ENCODE measurements around the gene PLSCR3.

PLSCR3 gene

DNA sequence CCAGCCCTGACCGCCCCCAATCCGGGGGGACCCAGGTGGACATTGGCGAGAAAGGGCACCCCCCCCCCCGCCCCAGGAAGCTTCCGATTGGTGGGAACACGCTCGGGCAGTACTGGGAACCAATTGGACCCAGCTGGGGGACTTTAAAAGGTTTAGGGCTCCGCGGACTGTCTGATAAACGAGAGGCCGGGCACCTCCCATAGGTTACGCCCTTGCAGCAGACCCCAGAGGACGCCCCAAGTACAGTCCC, 9.3 kb upstream of the PLSCR3 start:
- ATAC-seq, result peak; percentile 67

GRCh38 chr17:7403043-7403726, 8.9 kb upstream of the PLSCR3 start:
- ATAC-seq, result peak; percentile 4
- TF ChIP-seq ZFP3 (CRISPR knock-in tag; IDR thresholded peaks at IDR 0.05) (no peak), SNAI2 (CRISPR knock-in tag; IDR thresholded peaks at IDR 0.05) (no peak), ZNF8 (CRISPR knock-in tag; IDR thresholded peaks at IDR 0.05) (no peak), CSDC2 (CRISPR knock-in tag; IDR thresholded peaks at IDR 0.05) (no peak), ZC3H10 (CRISPR knock-in tag; IDR thresholded peaks at IDR 0.05) (no peak), OSR1 (CRISPR knock-in tag; IDR thresholded peaks at IDR 0.05) (no peak), ZFP30 (CRISPR knock-in tag; IDR thresholded peaks at IDR 0.05) (no peak), ZNF565 (CRISPR knock-in tag; conservative IDR thresholded peaks at IDR 0.05; ENCODE audit: low read depth) (no peak), ARNTL (CRISPR knock-in tag; IDR thresholded peaks at IDR 0.05; ENCODE audit: borderline replicate concordance, low read depth) (no peak), ESRRG (CRISPR knock-in tag; IDR thresholded peaks at IDR 0.05) (no peak), GLIS3 (CRISPR knock-in tag; IDR thresholded peaks at IDR 0.05) (no peak), ISL1 (CRISPR knock-in tag; IDR thresholded peaks at IDR 0.05) (no peak), TOX (CRISPR knock-in tag; IDR thresholded peaks at IDR 0.05; ENCODE audit: borderline replicate concordance) (no peak), TCF4 (CRISPR knock-in tag; IDR thresholded peaks at IDR 0.05; ENCODE audit: borderline replicate concordance) (no peak), PPARA (CRISPR knock-in tag; IDR thresholded peaks at IDR 0.05; ENCODE audit: borderline replicate concordance) (no peak)
- TF ChIP-seq, protein P1, sequence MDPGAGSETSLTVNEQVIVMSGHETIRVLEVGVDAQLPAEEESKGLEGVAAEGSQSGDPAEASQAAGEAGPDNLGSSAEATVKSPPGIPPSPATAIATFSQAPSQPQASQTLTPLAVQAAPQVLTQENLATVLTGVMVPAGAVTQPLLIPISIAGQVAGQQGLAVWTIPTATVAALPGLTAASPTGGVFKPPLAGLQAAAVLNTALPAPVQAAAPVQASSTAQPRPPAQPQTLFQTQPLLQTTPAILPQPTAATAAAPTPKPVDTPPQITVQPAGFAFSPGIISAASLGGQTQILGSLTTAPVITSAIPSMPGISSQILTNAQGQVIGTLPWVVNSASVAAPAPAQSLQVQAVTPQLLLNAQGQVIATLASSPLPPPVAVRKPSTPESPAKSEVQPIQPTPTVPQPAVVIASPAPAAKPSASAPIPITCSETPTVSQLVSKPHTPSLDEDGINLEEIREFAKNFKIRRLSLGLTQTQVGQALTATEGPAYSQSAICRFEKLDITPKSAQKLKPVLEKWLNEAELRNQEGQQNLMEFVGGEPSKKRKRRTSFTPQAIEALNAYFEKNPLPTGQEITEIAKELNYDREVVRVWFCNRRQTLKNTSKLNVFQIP (CRISPR knock-in tag; IDR thresholded peaks at IDR 0.05; ENCODE audit: borderline replicate concordance, low read depth), result no peak
- TF ChIP-seq, protein P2, sequence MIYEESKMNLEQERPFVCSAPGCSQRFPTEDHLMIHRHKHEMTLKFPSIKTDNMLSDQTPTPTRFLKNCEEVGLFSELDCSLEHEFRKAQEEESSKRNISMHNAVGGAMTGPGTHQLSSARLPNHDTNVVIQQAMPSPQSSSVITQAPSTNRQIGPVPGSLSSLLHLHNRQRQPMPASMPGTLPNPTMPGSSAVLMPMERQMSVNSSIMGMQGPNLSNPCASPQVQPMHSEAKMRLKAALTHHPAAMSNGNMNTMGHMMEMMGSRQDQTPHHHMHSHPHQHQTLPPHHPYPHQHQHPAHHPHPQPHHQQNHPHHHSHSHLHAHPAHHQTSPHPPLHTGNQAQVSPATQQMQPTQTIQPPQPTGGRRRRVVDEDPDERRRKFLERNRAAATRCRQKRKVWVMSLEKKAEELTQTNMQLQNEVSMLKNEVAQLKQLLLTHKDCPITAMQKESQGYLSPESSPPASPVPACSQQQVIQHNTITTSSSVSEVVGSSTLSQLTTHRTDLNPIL (CRISPR knock-in tag; IDR thresholded peaks at IDR 0.05; ENCODE audit: low read depth), result no peak
- TF ChIP-seq, protein P3, sequence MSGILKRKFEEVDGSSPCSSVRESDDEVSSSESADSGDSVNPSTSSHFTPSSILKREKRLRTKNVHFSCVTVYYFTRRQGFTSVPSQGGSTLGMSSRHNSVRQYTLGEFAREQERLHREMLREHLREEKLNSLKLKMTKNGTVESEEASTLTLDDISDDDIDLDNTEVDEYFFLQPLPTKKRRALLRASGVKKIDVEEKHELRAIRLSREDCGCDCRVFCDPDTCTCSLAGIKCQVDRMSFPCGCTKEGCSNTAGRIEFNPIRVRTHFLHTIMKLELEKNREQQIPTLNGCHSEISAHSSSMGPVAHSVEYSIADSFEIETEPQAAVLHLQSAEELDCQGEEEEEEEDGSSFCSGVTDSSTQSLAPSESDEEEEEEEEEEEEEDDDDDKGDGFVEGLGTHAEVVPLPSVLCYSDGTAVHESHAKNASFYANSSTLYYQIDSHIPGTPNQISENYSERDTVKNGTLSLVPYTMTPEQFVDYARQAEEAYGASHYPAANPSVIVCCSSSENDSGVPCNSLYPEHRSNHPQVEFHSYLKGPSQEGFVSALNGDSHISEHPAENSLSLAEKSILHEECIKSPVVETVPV (CRISPR knock-in tag; IDR thresholded peaks at IDR 0.05), result no peak
- TF ChIP-seq, protein P4, sequence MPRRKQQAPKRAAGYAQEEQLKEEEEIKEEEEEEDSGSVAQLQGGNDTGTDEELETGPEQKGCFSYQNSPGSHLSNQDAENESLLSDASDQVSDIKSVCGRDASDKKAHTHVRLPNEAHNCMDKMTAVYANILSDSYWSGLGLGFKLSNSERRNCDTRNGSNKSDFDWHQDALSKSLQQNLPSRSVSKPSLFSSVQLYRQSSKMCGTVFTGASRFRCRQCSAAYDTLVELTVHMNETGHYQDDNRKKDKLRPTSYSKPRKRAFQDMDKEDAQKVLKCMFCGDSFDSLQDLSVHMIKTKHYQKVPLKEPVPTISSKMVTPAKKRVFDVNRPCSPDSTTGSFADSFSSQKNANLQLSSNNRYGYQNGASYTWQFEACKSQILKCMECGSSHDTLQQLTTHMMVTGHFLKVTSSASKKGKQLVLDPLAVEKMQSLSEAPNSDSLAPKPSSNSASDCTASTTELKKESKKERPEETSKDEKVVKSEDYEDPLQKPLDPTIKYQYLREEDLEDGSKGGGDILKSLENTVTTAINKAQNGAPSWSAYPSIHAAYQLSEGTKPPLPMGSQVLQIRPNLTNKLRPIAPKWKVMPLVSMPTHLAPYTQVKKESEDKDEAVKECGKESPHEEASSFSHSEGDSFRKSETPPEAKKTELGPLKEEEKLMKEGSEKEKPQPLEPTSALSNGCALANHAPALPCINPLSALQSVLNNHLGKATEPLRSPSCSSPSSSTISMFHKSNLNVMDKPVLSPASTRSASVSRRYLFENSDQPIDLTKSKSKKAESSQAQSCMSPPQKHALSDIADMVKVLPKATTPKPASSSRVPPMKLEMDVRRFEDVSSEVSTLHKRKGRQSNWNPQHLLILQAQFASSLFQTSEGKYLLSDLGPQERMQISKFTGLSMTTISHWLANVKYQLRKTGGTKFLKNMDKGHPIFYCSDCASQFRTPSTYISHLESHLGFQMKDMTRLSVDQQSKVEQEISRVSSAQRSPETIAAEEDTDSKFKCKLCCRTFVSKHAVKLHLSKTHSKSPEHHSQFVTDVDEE (CRISPR knock-in tag; IDR thresholded peaks at IDR 0.05), result no peak

More for the DNA sequence above, 9.3 kb upstream of the PLSCR3 start:
- no peak for TF ChIP-seq GLIS3 (CRISPR knock-in tag; IDR thresholded peaks at IDR 0.05)
- no peak for TF ChIP-seq SNAI2 (CRISPR knock-in tag; IDR thresholded peaks at IDR 0.05)
- no peak for TF ChIP-seq RARB (CRISPR knock-in tag; IDR thresholded peaks at IDR 0.05)
- TF ChIP-seq ESRRG (CRISPR knock-in tag; IDR thresholded peaks at IDR 0.05), result no peak
- TF ChIP-seq, protein P2 (CRISPR knock-in tag; IDR thresholded peaks at IDR 0.05; ENCODE audit: low read depth), result no peak
- no peak for TF ChIP-seq ARNTL (CRISPR knock-in tag; IDR thresholded peaks at IDR 0.05; ENCODE audit: borderline replicate concordance, low read depth)
- TF ChIP-seq BACH2 (CRISPR knock-in tag; IDR thresholded peaks at IDR 0.05; ENCODE audit: borderline replicate concordance), result no peak
- TF ChIP-seq ZFP3 (CRISPR knock-in tag; IDR thresholded peaks at IDR 0.05), result no peak

DNA sequence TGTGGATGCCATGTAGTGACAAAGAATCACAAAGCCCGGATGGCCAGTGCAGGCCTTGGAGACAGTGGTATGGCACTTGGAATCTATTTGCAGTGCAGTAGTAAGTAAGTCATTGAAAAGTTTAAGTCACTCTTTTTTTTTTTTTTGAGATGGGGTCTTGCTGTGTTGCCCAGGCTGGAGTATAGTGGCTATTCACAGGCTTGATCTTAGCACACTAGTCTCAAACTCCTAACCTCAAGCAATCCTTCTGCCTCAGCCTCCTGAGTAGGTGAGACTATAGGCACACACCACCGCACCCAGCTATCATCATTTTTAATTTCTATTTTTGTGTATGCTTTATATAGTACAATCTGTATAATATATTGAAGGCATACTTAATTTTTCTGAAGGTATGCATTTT, 4.3 kb upstream of the PLSCR3 start:
- ATAC-seq, result no peak
- TF ChIP-seq PPARA (CRISPR knock-in tag; IDR thresholded peaks at IDR 0.05; ENCODE audit: borderline replicate concordance), result no peak
- TF ChIP-seq CSDC2 (CRISPR knock-in tag; IDR thresholded peaks at IDR 0.05), result no peak
- TF ChIP-seq ZNF70 (CRISPR knock-in tag; IDR thresholded peaks at IDR 0.05), result no peak
- TF ChIP-seq, protein P4 (CRISPR knock-in tag; IDR thresholded peaks at IDR 0.05), result no peak
- no peak for TF ChIP-seq BACH2 (CRISPR knock-in tag; IDR thresholded peaks at IDR 0.05; ENCODE audit: borderline replicate concordance)
- no peak for TF ChIP-seq ISL1 (CRISPR knock-in tag; IDR thresholded peaks at IDR 0.05)
- TF ChIP-seq TOX (CRISPR knock-in tag; IDR thresholded peaks at IDR 0.05; ENCODE audit: borderline replicate concordance), result no peak
- TF ChIP-seq, protein P3 (CRISPR knock-in tag; IDR thresholded peaks at IDR 0.05), result no peak
- no peak for TF ChIP-seq SNAI2 (CRISPR knock-in tag; IDR thresholded peaks at IDR 0.05)
- no peak for TF ChIP-seq OSR1 (CRISPR knock-in tag; IDR thresholded peaks at IDR 0.05)
- no peak for TF ChIP-seq ZC3H10 (CRISPR knock-in tag; IDR thresholded peaks at IDR 0.05)
- TF ChIP-seq ZNF8 (CRISPR knock-in tag; IDR thresholded peaks at IDR 0.05), result no peak
- no peak for TF ChIP-seq ESRRG (CRISPR knock-in tag; IDR thresholded peaks at IDR 0.05)
- no peak for TF ChIP-seq TCF4 (CRISPR knock-in tag; IDR thresholded peaks at IDR 0.05; ENCODE audit: borderline replicate concordance)
